DMS79 treated with DMSO at 0.1 percent for 48 hours (cell line): Measurements from ENCODE around the gene GDAP2.
"Not testable (repeated sequence)": the region's sequence is repeated elsewhere in the genome, so short reads cannot be mapped to it uniquely, and the experiment has no call there.

Experiments
- DNase-seq: peaks from one replicate; lab custom pipeline; 2025; lab: John Stamatoyannopoulos, UW

GDAP2 gene

DNA sequence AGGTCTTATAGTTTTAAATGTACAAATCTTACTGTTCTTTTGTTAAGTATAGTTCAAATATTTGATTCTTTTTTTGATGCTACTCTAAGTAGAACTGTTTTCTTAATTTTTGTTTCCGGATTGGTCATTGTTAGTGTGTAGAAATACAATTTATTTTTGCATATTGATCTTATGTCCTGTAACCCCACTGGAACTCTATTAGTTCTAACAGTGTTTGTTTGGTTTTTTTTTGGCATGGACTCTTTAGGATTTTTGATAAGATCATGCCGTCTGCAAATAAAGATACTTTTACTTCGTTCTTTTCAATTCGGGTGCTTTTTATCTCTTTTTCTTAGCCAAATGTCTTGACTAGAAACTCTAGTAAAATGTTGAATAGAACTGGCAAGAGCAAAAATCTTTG is 26.5 kb downstream of the GDAP2 start:
- DNase-seq = no peak

DNA sequence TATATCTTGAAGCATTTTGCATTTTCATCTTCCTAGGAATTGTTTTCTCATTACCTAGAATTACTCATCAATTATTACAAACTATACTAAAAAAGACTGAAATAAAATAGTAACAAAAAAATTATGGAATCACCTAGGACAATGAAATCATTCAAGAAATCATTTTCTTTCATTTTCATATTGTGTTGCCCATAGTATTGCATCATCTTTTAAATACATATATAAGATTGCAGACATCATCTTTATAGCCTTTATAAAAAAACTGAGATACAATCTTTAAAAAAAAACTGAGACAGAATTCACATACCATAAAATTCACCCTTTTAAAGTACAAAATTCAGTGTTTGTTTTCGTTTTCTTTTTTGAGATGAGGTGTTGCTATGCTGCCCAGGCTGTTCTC is 29.6 kb downstream of the GDAP2 start:
- DNase-seq = no peak

DNA sequence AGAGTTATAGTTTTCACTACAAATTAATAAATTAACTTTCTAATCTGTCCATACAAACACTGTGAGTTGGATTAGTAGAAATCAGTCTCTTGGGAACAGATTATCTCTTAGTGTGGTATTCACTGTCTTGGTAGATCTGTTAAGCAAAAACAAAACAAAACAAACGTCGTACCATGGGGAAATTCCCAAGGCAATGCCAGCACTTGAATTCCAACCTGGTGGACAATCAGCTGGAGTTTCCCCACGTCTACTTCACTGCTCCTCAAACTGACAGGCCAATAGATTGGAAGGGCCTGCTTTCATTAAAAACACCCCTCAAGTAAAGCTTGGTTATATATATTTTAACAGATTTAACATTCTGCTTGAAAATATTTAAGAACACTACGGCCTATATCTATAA is 31.9 kb downstream of the GDAP2 start:
- DNase-seq = no peak

DNA sequence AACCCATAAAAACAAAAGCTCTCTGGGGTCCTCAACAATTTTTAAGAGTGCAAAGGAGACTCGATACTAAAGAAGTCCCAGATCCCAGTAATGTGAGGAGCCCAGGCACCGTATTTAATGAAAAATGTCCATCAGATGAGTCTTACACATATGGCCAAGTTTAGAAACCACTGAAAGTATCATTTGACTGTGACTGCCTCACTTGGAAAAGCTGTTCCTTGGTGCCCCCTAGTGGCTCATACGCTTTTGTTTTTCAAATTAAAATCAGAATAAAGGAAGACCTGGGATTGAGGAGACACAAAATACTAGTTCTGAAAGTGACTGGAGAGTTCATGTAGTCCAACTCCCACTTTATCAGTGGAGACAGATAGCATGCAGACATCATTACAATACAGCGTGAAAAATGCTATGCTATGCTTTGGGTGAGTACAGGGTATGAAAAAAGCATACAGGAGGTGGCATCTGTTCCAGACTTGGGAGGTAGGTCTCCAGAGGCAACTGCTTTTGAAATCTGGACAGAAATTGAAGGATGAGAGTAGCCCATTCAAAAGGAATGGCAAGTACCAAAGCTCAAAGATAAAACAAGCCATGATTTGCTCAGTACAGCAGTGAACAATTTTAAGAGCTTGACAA is 33.8 kb downstream of the GDAP2 start:
- DNase-seq = peak; percentile 50

DNA sequence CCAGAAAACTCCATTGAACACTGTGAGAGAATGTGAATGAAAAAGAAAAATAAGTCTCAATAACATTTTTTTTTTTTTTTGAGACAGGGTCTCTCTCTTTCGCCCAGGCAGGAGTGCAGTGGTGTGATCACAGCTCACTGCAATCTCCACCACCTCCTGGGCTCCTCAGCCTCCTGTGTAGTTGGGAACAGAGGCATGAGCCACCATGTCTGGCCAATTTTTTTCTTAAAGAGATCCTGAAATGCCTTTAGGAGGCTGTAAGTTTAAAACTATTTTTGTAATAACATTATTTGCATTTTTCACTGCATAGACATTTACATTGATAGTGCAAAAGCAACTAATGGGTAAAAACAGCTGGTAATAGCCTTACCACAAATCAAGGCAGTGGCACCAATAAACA is 35.3 kb downstream of the GDAP2 start:
- no peak for DNase-seq

DNA sequence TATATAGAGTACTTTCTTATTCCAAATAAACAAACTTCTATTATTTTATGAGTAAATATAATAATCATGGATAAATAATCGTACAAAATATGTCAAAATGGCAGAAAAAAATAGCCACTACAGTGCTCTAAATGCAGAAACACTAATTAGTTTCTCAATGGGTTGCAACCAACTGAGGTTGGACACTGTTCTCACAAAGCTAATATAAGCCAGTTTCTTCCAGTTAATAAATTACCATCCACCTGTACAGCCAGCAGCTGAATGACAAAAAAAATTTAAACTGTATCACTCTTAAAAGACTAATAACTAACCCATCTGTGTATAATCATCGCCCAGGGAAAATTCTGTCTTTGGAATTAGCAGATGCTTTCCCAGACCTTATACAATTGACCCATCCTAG is 36.9 kb downstream of the GDAP2 start:
- no peak for DNase-seq

DNA sequence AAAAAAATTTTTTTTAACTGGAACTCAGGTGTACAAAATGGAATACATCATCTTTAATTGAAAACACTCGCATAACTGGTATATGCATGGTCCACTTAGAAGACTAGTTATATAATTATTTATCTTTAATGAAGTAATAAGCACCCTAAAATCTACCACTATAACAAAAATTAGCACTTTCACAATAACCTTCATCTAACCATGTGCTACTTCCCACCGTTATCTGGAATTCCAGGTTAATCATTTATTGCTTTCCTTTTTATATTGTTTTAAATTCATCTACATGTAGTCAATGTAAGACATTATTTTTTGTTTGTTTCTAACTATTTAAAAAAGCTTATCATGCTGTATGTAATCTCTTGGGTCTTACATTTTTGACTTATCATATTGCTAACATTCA is 39.0 kb downstream of the GDAP2 start:
- DNase-seq = no peak

DNA sequence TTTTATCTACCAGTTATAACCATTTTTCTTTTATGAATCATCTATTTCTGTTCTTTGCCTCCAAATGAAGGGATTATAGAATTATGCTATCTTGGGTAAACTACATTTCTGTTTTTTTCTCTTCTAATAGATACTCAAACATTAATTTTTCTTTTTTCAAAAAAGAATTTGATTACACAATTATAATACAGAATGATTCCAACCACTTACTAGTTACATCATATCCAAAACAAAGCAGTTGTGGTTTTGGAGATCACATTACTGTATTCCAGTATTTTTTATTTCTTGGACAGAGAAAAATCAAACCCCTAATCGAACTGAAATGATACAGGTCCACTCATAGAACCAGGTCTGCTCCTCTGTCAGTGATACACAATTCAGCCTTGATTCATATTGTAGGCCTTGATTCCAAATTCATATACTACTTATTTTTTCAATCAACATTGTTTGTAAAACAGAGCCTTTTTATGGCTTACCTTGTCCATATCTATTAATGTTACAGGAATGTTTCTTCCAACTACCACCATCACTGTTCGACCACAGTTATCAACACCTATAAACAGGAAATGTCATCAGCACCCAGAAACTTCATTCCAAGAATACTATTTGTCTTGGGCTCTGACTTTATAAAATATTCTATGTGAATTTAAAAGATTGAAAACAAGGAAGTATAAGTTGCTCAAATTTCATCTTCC is 43.2 kb downstream of the GDAP2 start:
- no peak for DNase-seq

DNA sequence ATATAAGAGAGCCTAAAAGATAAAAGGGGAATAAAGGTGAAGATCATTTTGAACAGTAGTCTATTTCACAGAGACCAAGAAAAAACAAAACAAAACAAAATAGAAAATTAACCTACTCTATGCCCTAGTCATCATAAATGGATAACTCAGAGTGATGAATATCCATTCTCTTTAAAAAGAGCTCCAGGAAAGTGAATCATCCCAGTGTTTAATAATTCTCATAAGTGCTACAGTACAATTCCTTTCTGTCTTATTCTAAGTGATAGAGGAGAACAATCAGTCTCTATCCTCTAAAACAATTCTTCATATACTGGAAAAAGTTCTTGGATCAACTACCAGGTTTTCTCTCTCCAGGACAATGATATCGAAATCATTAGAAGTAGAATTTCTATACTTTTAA is 45.8 kb downstream of the GDAP2 start:
- no peak for DNase-seq

DNA sequence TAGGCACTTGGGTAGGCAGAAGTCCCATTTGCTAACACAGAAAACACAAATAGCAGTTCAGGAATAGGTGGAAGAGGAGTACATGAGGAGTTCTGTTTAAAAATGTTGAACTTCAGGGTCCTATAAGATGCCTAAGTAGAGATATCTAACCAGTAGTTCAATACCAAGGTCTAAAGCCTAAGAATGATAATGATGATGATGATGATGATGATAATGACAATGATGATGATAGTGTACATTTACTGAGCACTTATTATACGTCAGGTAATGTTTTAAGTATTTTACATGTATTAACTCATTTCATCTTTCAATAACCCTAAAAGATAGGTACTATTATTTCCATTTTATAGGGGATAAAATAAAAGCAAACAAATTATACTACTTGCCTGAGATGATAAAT is 50.1 kb downstream of the GDAP2 start:
- DNase-seq = no peak

DNA sequence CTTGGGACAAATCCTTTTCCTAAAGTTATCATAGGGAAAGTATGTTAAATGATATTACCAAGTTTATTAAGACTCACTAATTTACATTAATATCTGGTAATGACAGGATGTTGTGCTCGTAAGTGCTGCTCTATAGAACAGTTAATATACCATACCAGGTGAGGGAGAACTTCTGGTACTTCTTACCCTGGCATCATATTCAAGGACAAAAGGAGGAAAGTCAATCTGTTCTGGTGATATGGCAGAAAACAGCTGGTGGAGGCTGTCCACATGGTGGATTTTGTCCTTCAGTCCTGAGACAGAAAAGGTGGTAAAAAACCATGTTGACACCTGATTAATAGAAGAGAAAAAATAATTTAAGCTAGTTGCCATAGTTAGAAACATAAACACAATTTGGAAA is 51.6 kb downstream of the GDAP2 start:
- DNase-seq = no peak

DNA sequence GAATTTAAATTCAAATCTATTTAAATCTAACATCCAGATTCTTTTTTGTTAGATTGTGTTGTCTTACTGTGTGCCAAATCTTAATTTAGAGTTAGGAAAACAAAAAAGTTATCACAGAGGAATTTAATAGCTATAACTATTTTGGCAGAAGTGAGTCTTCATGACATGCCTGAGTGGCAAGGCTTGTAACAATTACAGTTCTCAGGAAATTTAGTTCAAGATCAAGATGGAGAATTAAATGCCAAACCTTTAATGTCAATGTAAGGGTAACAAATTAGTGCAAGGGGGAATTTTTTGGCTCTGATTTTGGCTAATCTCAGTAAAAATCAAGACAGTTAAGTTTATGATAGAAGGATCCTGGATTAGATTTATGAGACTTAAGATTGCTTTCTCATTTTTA is 58.4 kb downstream of the GDAP2 start:
- no peak for DNase-seq

DNA sequence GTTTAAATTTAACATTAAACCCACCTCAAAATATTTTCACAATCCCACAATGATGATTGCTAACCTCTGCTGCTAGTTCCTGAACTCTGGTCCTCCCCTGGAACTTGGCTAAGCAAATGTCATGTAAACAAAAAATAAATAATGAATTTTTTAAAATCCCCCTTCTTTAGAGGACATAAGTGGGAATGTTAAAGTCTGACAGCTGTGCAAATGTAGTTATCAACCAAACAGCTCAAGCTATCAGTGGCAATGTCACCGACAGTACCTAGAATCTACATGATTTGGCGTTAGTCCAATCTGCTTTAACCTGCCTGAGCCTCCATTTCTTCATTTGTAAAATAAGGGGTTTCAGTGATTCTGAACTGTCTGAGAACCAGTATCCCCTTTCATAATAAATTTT is 67.7 kb downstream of the GDAP2 start:
- DNase-seq = no peak

DNA sequence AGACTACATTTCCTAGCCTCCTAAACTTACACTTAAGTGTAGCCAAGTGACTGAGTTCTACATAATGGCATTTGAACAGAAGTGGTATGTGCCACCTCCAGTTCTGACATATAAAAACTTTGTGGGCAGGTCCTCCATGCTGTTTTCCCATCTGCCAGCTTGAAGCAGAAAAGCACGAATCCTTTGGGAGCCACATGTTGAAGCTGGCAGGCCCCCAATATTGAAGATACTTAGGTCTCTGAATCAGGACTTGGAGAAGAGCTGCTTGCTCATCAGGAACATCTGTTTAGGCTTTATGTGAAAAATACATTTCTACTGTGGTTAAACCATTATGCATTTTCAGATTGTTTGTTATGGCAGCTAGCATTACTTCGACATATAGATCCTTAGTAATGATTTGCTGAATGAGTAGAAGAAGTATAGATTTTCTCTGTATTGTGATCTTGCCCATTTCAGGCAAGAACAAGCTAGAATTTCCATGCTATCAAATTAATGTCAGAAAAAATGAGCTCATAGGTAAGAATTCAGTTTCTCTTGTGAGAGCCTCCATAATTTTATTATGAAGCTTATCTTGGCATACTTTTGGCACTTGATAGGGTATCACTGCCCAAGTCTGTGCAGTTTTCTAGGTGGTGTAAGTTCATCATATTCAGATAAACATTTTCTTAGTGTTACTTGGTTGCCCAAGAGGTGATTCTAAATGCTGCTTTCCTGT is 68.4 kb downstream of the GDAP2 start:
- no peak for DNase-seq

DNA sequence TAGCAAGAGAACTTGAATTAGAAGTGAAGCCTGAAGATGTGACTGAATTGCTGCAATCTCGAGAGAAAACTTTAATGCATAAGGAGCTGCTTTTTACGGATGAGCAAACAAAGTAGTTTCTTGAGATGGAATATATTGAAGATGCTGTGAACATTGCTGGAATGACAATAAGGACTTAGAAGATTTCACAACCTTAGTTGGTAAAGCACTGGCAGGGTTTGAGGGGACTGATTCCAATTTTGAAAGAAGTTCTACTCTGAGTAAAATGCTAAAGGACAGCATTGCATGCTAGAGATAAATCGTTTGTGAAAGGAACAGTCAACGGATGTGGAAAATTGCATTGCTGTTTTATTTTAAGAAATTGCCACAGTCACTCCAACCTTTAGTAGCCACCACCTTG is 69.5 kb downstream of the GDAP2 start:
- DNase-seq = no peak

DNA sequence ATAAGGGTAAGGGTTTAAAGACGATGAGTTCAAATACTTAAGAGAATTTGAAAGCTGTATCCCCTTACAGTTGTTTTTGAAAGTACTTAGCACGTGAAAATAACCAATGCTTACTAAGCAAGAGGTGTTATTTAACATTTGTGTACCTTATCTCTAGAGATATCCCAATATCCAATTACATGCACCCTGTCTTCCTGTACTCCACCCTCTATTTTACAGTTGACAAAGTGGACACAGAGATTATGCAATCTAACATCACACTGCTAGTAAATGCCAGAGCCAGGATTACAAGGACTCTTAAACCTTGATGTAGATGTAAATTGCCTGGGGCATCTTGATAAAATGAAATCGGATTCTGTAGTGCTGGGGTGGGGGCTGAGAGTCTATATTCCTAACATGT is 72.0 kb downstream of the GDAP2 start:
- peak; percentile 16 for DNase-seq

DNA sequence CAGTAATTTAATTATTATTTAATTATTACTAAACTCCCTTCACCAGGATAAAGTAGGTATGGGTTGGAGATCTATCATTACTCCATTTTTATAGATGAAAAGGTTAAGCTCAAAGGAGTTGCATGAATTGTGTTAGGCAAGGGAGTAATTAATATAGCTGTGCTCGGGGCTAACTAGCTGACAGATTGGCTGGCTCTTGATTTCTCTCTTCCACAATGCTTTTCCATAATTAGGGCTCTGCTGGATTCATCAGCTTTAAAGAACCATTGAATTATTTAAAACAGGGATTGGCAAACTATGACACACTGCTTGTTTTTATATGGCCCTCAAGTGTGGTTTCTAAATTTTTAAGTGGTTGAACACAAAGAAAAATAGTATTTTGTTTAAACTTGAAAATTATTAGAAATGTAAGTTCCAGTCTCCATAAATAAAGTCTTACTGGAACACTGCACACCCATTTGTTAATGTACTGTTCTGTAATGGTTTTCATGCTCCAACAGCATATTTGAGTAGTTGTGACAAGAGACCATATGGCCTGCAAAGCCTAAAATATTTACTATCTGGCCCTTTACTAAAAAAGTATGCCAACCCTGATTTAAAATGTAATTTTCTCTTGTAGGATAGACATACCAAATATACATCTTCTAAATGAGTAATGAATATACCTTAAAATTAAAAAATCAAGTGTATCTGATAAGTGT is 76.4 kb downstream of the GDAP2 start:
- no peak for DNase-seq

DNA sequence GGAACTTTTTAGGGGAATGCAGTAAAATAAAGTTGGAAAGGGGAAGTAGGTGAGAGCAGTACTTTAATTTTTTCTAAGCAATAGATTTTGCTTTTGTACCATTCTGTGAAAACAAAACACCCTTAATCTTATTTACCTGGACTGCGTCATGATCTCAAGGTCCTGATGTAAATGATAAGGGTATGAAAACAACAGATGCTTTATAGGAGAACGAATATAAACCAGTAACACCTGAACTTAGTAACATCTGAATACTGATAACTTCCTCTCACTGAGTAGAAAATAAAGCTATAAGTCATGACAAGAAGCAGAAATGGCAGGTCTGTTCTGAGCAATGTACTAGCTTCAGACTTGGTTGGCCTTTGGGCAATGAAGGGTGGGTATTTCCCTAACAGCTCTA is 77.7 kb downstream of the GDAP2 start:
- no peak for DNase-seq

DNA sequence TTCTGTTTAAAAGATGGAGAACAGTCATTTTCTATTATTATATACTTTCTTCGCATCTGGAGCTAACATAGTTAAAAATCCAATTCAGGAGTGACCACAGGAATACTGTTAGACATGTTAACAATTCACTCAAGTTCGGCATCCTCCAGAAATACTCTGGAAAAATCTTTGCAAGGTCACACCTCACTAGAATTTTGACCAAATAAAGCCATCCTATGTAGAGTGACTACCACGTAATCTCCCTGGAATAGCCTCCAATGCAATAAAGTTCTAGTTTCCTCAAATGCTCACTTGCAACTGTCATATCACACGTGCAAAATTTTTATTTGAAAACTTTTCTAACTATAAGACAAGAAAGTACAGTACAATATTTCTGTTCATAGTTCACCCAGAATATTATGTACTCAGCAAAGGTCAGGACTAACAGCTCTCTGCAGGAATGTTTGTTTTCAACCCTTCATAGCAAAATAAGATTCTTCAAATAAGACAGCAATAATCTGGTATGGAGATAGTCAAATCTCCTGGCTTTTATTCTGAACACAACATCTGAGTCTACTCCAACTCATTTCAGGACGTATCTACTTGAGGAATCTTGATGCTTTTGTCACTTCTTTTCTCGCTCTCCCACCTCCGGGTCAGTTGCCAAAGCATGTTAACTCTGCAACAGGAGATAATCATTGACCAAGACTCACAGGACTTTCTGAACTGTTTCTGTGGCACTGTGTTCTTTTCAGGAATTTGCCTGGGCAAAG is 82.6 kb downstream of the GDAP2 start:
- DNase-seq = no peak

DNA sequence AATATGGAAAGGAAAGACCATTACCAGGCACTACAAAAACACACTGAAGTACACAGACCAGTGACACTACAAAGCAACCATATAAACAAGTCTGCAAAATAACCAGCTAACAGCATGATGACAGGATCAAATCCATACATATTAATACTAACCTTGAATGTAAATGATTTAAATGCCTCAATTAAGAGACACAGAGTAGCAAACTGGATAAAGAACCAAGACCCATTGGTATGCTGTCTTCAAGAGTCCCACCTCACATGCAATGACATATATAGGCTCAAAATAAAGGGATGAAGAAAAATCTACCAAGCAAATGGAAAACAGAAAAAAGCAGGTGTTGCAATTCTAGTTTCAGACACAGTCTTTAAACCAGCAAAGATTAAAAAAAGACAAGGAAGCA is 84.9 kb downstream of the GDAP2 start:
- DNase-seq = not testable (repeated sequence)

DNA sequence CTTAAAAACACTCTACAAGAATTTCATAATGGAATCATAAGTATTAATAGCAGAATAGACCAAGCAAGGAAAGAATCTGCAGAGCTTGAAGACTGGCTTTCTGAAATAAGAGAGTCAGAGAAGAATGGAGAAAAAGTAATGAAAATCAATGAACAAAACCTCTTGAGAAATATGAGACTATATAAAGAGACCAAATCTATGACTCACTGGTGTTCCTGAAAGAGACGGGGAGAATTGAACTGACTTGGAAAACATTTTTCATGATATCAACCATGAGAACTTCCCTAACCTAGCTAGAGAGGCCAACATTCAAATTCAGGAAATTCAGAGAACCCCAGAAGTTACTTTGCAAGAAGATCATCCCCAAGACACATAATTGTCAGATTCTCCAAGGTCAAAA is 85.6 kb downstream of the GDAP2 start:
- no peak for DNase-seq
